K562 (cell line): ENCODE results near the gene PARD3. TPM values are rescaled to one million over a fixed set of nuclear protein-coding genes. Genes with fewer than 3 reads are reported as not detected.

Experiments used
- ATAC-seq: fragments of 200-7000 bp; cut with Tn5 transposase; 3 replicates; pipeline ENCODE4 v1.9.1; 2020; ENCODE audit warnings: moderate library complexity
- BruUV-seq: library from RNA; stranded (reverse); fragments of 400-500 nt; replicated peaks from 2 replicates; lab custom pipeline; 2021; lab: Mats Ljungman, UMichigan
- CTCF ChIA-PET: fragments of 300-600 bp; formaldehyde crosslinking; extraction: SDS; loops from one replicate; lab custom pipeline; 2021; ENCODE audit warnings: low intra/inter-chr PET ratio; lab: Yijun Ruan, JAX
- POLR2A ChIA-PET: fragments of 300-600, 350-650 bp; sonication (Branson Sonifier 250); formaldehyde crosslinking; extraction: SDS; loops from one replicate; lab custom pipeline; 2021; ENCODE audit warnings: antibody characterized with exemption, inconsistent platforms; lab: Yijun Ruan, JAX
- DNase-seq, 4 experiments: peaks; one replicate each; pipeline versions ENCODE4 v3.0.0 to v3.0.0-alpha.2; 2011 to 2018; ENCODE audit warnings: low spot score in 3 of 4, mixed read lengths in 3 of 4; ENCODE audit errors: extremely low read depth in 1 of 4
- FAIRE-seq: peaks from 2 replicates; lab custom pipeline; 2011; peaks lifted over from hg19 to GRCh38; lab: Jason Lieb, UNC
- H2AFZ ChIP-seq: 2 replicates; pipeline ENCODE4 v1.6.0; 2011; ENCODE audit warnings: low read depth, low read length, control low read depth, inconsistent platforms
- H3K27ac ChIP-seq: fragments of 200-600 bp; 3 replicates; pipeline ENCODE4 v1.8.0; 2011; ENCODE audit warnings: low read depth, mild to moderate bottlenecking, control low read depth, inconsistent platforms, low read length, moderate library complexity, mixed read lengths; ENCODE audit errors: extremely low read depth
- H3K27me3 ChIP-seq, 2 experiments: fragments of 300-600 bp in 1 of 2; 2 replicates in 1 of 2; 3 replicates in 1 of 2; pipeline versions ENCODE4 v1.6.0 to v1.8.0; 2011; ENCODE audit warnings: inconsistent platforms in 2 of 2, low read length in 2 of 2, mild to moderate bottlenecking in 1 of 2, mixed read lengths in 1 of 2, moderate library complexity in 1 of 2; ENCODE audit not compliant: control insufficient read depth in 2 of 2, insufficient read depth in 2 of 2
- H3K36me3 ChIP-seq: fragments of 300-600 bp; 3 replicates; pipeline ENCODE4 v1.8.0; 2011; ENCODE audit warnings: mild to moderate bottlenecking, low read length, inconsistent platforms; ENCODE audit not compliant: control insufficient read depth, insufficient read depth
- H3K4me1 ChIP-seq, 2 experiments: fragments of 200-600 bp in 1 of 2; replicated peaks in 1 of 2; 2 replicates in 1 of 2; 3 replicates in 1 of 2; pipeline versions ENCODE4 v1.5.1 to v1.8.0; 2011; ENCODE audit warnings: inconsistent platforms in 2 of 2, low read length in 2 of 2, mild to moderate bottlenecking in 1 of 2, mixed read lengths in 1 of 2, moderate library complexity in 1 of 2; ENCODE audit not compliant: control insufficient read depth in 2 of 2, insufficient read depth in 2 of 2
- H3K4me2 ChIP-seq: 2 replicates; pipeline ENCODE4 v1.6.1; 2011; ENCODE audit warnings: low read length, control low read depth, inconsistent platforms, mixed read lengths; ENCODE audit not compliant: insufficient read depth
- H3K4me3 ChIP-seq: fragments of 200-600 bp; sonication (generic), shearing (Covaris generic); 2 replicates; pipeline ENCODE4 v1.5.1; 2016; ENCODE audit warnings: control low read depth, inconsistent platforms
- H3K79me2 ChIP-seq: fragments of 200-600 bp; 3 replicates; pipeline ENCODE4 v1.8.0; 2011; ENCODE audit warnings: low read length, inconsistent platforms; ENCODE audit not compliant: control insufficient read depth, insufficient read depth
- H3K9ac ChIP-seq, 2 experiments: 2 replicates each; pipeline versions ENCODE4 v1.6.0 to v1.6.1; 2011; ENCODE audit warnings: low read depth in 2 of 2, low read length in 2 of 2, control low read depth in 1 of 2, inconsistent platforms in 1 of 2, mild to moderate bottlenecking in 1 of 2, mixed read lengths in 1 of 2; ENCODE audit not compliant: insufficient read depth in 1 of 2
- H3K9me1 ChIP-seq: one replicate; pipeline ENCODE4 v1.6.0; 2011; ENCODE audit warnings: inconsistent platforms, mild to moderate bottlenecking, low read length, moderate library complexity; ENCODE audit not compliant: control insufficient read depth, insufficient read depth
- H3K9me3 ChIP-seq: replicated peaks from 2 replicates; pipeline ENCODE4 v1.5.1; 2011; ENCODE audit warnings: low read depth, low read length, inconsistent platforms; ENCODE audit not compliant: control insufficient read depth, insufficient read depth
- H4K20me1 ChIP-seq: replicated peaks from 2 replicates; pipeline ENCODE4 v1.6.1; 2011; ENCODE audit warnings: low read length, inconsistent platforms, mixed read lengths; ENCODE audit not compliant: control insufficient read depth, insufficient read depth
- ESRRB ChIP-seq: fragments of 250-450 bp; sonication (Bioruptor Pico); IDR thresholded peaks from 2 replicates; pipeline ENCODE4 v1.5.0; 2020; ENCODE audit warnings: mild to moderate bottlenecking, moderate library complexity, borderline replicate concordance
- KDM4B ChIP-seq, 2 experiments: fragments of 450-650 bp in 1 of 2; sonication (generic) in 1 of 2; IDR thresholded peaks; 2 replicates each; pipeline ENCODE4 v1.6.1; 2016 to 2017; ENCODE audit warnings: borderline replicate concordance in 2 of 2, antibody characterized with exemption in 1 of 2, low read depth in 1 of 2, mild to moderate bottlenecking in 1 of 2
- MEF2D ChIP-seq: conservative IDR thresholded peaks from 2 replicates; pipeline ENCODE4 v1.6.1; 2016; ENCODE audit warnings: low read depth, missing genetic modification characterization, missing compliant biosample characterization
- PHF21A ChIP-seq: fragments of 450-650 bp; IDR thresholded peaks from 2 replicates; pipeline ENCODE4 v1.6.1; 2017; ENCODE audit warnings: low read depth, borderline replicate concordance
- PML ChIP-seq: IDR thresholded peaks from 2 replicates; pipeline ENCODE4 v1.6.1; 2012; ENCODE audit warnings: low read length, inconsistent platforms
- SETDB1 ChIP-seq: IDR thresholded peaks from one replicate; pipeline ENCODE4 v1.6.1; 2012; ENCODE audit warnings: low read length, control low read depth, inconsistent platforms
- XRCC5 ChIP-seq: fragments of 200-400 bp; formaldehyde crosslinking; IDR thresholded peaks from 2 replicates; pipeline ENCODE4 v1.6.1; 2017; ENCODE audit warnings: low read depth, mild to moderate bottlenecking, low read length
- ZBTB7A ChIP-seq: IDR thresholded peaks from 2 replicates; pipeline ENCODE4 v1.6.1; 2011; ENCODE audit warnings: low read depth, mild to moderate bottlenecking, low read length, moderate library complexity, borderline replicate concordance; ENCODE audit not compliant: control insufficient read depth
- ZNF174 ChIP-seq: fragments of 250-450 bp; sonication (Bioruptor Pico); IDR thresholded peaks from 2 replicates; pipeline ENCODE4 v1.4.0; 2020; ENCODE audit warnings: mild to moderate bottlenecking
- WGBS: fragments of 100-300 bp; shearing (Covaris generic); methylation state at CpG from one replicate; pipeline ENCODE4 v1.1.6; 2016; ENCODE audit warnings: low coverage, mixed read lengths; ENCODE audit not compliant: insufficient coverage; ENCODE audit errors: missing lambda C conversion rate; 5-methylcytosine and 5-hydroxymethylcytosine counted together
- in situ Hi-C: fragments of 300-500 bp; cut with MboI; formaldehyde crosslinking; loops from 4 replicates; pipeline ENCODE4 v1.15.0; 2018; ENCODE audit warnings: inconsistent platforms, mixed read lengths
- intact Hi-C: fragments of 100-400 bp; cut with micrococcal nuclease; formaldehyde crosslinking; loops from 2 replicates; pipeline ENCODE4 v1.14.2; 2022
- polyA plus RNA-seq, 8 experiments: library from polyadenylated mRNA; depleted of rRNA in 4 of 8; stranded (reverse) in 5 of 8; unstranded in 3 of 8; fragments of >200 nt; fragmentation: Nextera tagmentation in 2 of 8; fragmentation: Illumina TruSeq in 1 of 8; extraction: Ambion mirVana in 2 of 8; extraction: Trizol in 1 of 8; gene quantifications; 2 replicates each; pipeline versions ENCODE4 v1.2.1 to v1.2.3, GENCODE V29; 2011 to 2014; ENCODE audit warnings: inconsistent platforms in 1 of 8, missing spikeins in 1 of 8
- total RNA-seq, 7 experiments: library from RNA; depleted of rRNA in 6 of 7; stranded (reverse); fragments of >200 nt in 6 of 7; fragmentation: Illumina TruSeq in 2 of 7; extraction: Trizol in 2 of 7; gene quantifications; 2 replicates each; pipeline versions ENCODE4 v1.2.1 to v1.2.3, GENCODE V29; 2011 to 2021; ENCODE audit warnings: low replicate concordance in 1 of 7

The PARD3 gene
- total and polyA plus RNA-seq, 9 of the 15 experiments (the other 6 are each of a cell fraction or from before 2014, with no cell fraction given) = 2.7 to 11.7 (median 7.7) TPM

- intact Hi-C loops = no loop called here
- BruUV-seq = no TSS peak
- no peaks in the 10 kb centered on the region; the same call in 1 of the 2 replicates for H4K20me1 ChIP-seq
- H3K79me2 ChIP-seq = no peaks in the 10 kb centered on the region
- POLR2A ChIA-PET = no interaction called here
- TF ChIP-seq ZNF174 (CRISPR knock-in tag) (no peak), ESRRB (no peak), PML (no peak)
- DNase-seq (no peak), FAIRE-seq (no peak), ATAC-seq (no peak)
- no peak overlapping the region for H3K4me3 ChIP-seq
- no peak overlapping the region for H3K4me2 ChIP-seq
- no peaks in the 10 kb centered on the region for H3K9me1 ChIP-seq
- H3K27me3 ChIP-seq = no peaks in the 10 kb centered on the region
- no peak overlapping the region for H2AFZ ChIP-seq
- no peaks in the 10 kb centered on the region for H3K9me3 ChIP-seq
- CTCF ChIA-PET = no interaction called here
- peaks cover 0 to 7% of the 10 kb centered on the region in 2 experiments; a peak in 2 of 5 replicates for H3K4me1 ChIP-seq
- H3K36me3 ChIP-seq = no peaks in the 10 kb centered on the region
- WGBS = 6% methylated on average over 3 of the region's 3 CpGs
- no peak overlapping the region for H3K9ac ChIP-seq
- H3K27ac ChIP-seq = no peak overlapping the region
- in situ Hi-C loops = no loop called here
Observed at GRCh38 chr10:34706147-34706546, 108.9 kb downstream of the PARD3 start.

GRCh38 chr10:34705563-34705962, 109.5 kb downstream of the PARD3 start:
- Histone ChIP-seq H3K36me3 (no peaks in the 10 kb centered on the region), H4K20me1 (no peaks in the 10 kb centered on the region; the same call in 1 of the 2 replicates), H3K9me3 (no peaks in the 10 kb centered on the region), H3K27ac (no peak overlapping the region), H3K9me1 (no peaks in the 10 kb centered on the region), H2AFZ (no peak overlapping the region), H3K4me3 (no peak overlapping the region), H3K4me1 (peaks cover 0 to 6% of the 10 kb centered on the region in 2 experiments; a peak in 2 of 5 replicates), H3K4me2 (no peak overlapping the region), H3K9ac (no peak overlapping the region), H3K79me2 (no peaks in the 10 kb centered on the region), H3K27me3 (no peaks in the 10 kb centered on the region)
- no peak for DNase-seq
- BruUV-seq = no TSS peak
- ChIA-PET CTCF (no interaction called here), POLR2A (interaction anchor here (0.6 to 0.7 kb wide), 2 partner anchors 812 to 1010 kb away, joined by 3 to 4 read pairs; no protein-coding TSS in a partner anchor)
- TF ChIP-seq KDM4B (IDR thresholded peaks at IDR 0.05; ENCODE audit: borderline replicate concordance in 2 of 2, low read depth in 1 of 2) (no peak), MEF2D (no peak), SETDB1 (no peak), PHF21A (no peak), ZBTB7A (no peak), XRCC5 (no peak)
- no peak for FAIRE-seq
- intact Hi-C loops = no loop called here
- WGBS = 0% methylated on average over 1 of the region's 1 CpG
- in situ Hi-C loops = no loop called here
- no peak for ATAC-seq
